Transverse colon (tissue), 4 donors: ENCODE data around the gene PARM1. TPM values are rescaled to one million over a fixed set of nuclear protein-coding genes. Genes with fewer than 3 reads are reported as not detected.

Experiments used
- DNase-seq: peaks from one replicate; pipeline ENCODE4 v3.0.0-alpha.2; 2019
- H3K27ac ChIP-seq, 4 donors: fragments of 200-600 bp; sonication (generic); 2 replicates each; pipeline ENCODE4 v1.5.1; 2016 to 2018; ENCODE audit warnings: inconsistent platforms in 4 of 4
- H3K27me3 ChIP-seq: fragments of 200-600 bp; sonication (generic); 2 replicates; pipeline ENCODE4 v1.5.1; 2017; ENCODE audit warnings: inconsistent platforms
- H3K36me3 ChIP-seq, 4 donors: fragments of 200-600 bp; sonication (generic); 2 replicates each; pipeline ENCODE4 v1.5.1; 2017 to 2019; ENCODE audit warnings: inconsistent platforms in 4 of 4
- H3K4me1 ChIP-seq, 4 donors: fragments of 200-600 bp; sonication (generic); 2 replicates each; pipeline ENCODE4 v1.5.1; 2017 to 2020; ENCODE audit warnings: inconsistent platforms in 4 of 4
- H3K4me3 ChIP-seq, 4 donors: fragments of 200-600 bp; sonication (generic); 1 replicate in 1 of 4; 2 replicates in 3 of 4; pipeline versions ENCODE4 v1.5.1 to v1.6.1; 2017 to 2019; ENCODE audit warnings: inconsistent platforms in 4 of 4
- H3K9me3 ChIP-seq, 2 donors: fragments of 200-600 bp; sonication (generic); 2 replicates each; pipeline ENCODE4 v1.5.1; 2017 to 2019; ENCODE audit warnings: inconsistent platforms in 2 of 2
- EP300 ChIP-seq: sonication (generic); formaldehyde crosslinking; IDR thresholded peaks from one replicate; pipeline ENCODE4 v1.6.1; 2017; ENCODE audit warnings: antibody characterized with exemption, low read depth
- POLR2A ChIP-seq: fragments of 450-650 bp; IDR thresholded peaks from one replicate; pipeline ENCODE4 v1.6.1; 2016; ENCODE audit warnings: antibody characterized with exemption, mild to moderate bottlenecking, moderate library complexity
- POLR2AphosphoS5 ChIP-seq, 3 donors: sonication (generic); formaldehyde crosslinking; IDR thresholded peaks; one replicate each; pipeline ENCODE4 v1.6.1; 2016; ENCODE audit warnings: antibody characterized with exemption in 3 of 3
- WGBS, 2 donors: methylation state at CpG; one replicate each; pipeline ENCODE4 v1.1.5; 2018; ENCODE audit warnings: low coverage in 1 of 2; 5-methylcytosine and 5-hydroxymethylcytosine counted together
- in situ Hi-C, 4 donors: fragments of 200-750 bp; cut with MboI; loops; one replicate each; pipeline versions ENCODE4 v1.15.0 to v1.15.1; 2017; ENCODE audit warnings: low sequenced_read_pairs in 3 of 4, low pct_ligation_motif_present in 1 of 4, low pct_unique_long_range_greater_than_20kb in 1 of 4
- intact Hi-C: fragments of 100-400 bp; cut with DNase I; formaldehyde crosslinking; loops from one replicate; pipeline ENCODE4 v1.15.1; 2023; ENCODE audit warnings: low total_unique reads
- total RNA-seq, 4 donors: library from RNA; depleted of rRNA; stranded (reverse); fragments of >200 nt; gene quantifications; one replicate each; pipeline ENCODE4 v1.1.0, GENCODE V29; 2016
- TF ChIP-seq, protein P1 (sequence below), 5 experiments: fragments of 200-600 bp in 3 of 5; fragments of 450-650 bp in 2 of 5; sonication (generic) in 3 of 5; IDR thresholded peaks; 1 replicate in 2 of 5; 2 replicates in 3 of 5; pipeline ENCODE4 v1.5.1; 2016 to 2017; ENCODE audit warnings: antibody characterized with exemption in 5 of 5, inconsistent platforms in 3 of 5, mild to moderate bottlenecking in 2 of 5, moderate library complexity in 1 of 5

Gene PARM1, protein sequence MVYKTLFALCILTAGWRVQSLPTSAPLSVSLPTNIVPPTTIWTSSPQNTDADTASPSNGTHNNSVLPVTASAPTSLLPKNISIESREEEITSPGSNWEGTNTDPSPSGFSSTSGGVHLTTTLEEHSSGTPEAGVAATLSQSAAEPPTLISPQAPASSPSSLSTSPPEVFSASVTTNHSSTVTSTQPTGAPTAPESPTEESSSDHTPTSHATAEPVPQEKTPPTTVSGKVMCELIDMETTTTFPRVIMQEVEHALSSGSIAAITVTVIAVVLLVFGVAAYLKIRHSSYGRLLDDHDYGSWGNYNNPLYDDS
- total RNA-seq: 100 to 1,000 TPM in 3 of 4 donors, 10 to 100 TPM in 1; 61.7 to 183 (median 120) TPM

DNA sequence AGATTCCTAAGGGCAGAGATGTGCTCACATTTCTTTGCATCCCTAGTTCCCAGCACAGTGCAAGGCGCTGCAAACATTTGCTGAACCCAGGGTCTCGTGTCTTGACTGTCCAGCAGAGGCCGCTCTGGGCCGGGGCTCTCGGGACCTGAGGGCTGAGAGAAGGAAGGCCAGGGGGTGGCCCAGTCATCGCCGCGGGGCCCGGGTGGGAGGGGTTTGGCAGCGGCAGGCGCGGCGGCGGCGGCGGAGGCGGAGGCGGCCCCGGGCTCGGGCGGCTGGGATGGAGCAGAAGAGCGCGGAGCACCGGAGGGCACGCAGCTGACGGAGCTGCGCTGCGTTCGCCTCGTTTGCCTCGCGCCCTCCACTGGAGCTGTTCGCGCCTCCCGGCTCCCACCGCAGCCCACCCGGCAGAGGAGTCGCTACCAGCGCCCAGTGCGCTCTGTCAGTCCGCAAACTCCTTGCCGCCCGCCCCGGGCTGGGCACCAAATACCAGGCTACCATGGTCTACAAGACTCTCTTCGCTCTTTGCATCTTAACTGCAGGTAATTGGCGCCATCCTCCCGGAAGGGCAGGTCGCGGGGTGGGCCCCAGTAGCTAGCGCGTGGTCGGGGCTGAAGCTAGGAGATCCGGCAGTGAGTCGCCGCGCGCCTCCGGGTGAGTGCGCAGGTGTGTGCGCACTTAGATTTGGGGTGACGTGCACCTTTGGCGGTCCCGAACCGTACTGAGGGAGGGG is at the start of gene PARM1:
PARM1 (plus strand) TSS at position 285 of the 730 bp plus-strand sequence; CDS start at position 497, 212 bp downstream.
- TF ChIP-seq POLR2AphosphoS5 (IDR thresholded peaks at IDR 0.05) (peak; percentile 54 to 87 (median 86)), POLR2A (peak; percentile 79), EP300 (no peak)
- TF ChIP-seq, protein P1, sequence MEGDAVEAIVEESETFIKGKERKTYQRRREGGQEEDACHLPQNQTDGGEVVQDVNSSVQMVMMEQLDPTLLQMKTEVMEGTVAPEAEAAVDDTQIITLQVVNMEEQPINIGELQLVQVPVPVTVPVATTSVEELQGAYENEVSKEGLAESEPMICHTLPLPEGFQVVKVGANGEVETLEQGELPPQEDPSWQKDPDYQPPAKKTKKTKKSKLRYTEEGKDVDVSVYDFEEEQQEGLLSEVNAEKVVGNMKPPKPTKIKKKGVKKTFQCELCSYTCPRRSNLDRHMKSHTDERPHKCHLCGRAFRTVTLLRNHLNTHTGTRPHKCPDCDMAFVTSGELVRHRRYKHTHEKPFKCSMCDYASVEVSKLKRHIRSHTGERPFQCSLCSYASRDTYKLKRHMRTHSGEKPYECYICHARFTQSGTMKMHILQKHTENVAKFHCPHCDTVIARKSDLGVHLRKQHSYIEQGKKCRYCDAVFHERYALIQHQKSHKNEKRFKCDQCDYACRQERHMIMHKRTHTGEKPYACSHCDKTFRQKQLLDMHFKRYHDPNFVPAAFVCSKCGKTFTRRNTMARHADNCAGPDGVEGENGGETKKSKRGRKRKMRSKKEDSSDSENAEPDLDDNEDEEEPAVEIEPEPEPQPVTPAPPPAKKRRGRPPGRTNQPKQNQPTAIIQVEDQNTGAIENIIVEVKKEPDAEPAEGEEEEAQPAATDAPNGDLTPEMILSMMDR (IDR thresholded peaks at IDR 0.05): peak; percentile 75 to 89 (median 76)
- peak within 1 kb of the TSS; percentile 59 to 76 (median 70) for H3K4me3 ChIP-seq
- in situ Hi-C loops: loop anchor here in 2 of 4 donors (10.0 to 25.0 kb wide), 3 partner anchors 179 to 532 kb away; no protein-coding TSS in a partner anchor
- intact Hi-C loops: no loop called here
- peaks cover 0 to 16% (median 8%) of the 10 kb centered on the region in 4 donors for H3K4me1 ChIP-seq
- WGBS, 2 donors: 1% methylated on average over 51 of the region's 64 CpGs; no CpG with 5 or more reads in 1 of the 2 donors
- peaks cover 5% of the 10 kb centered on the region for H3K27me3 ChIP-seq
- no peaks in the 10 kb centered on the region for H3K9me3 ChIP-seq
- peak; percentile 97 for DNase-seq
- peak within 1 kb of the TSS; percentile 85 to 92 (median 88) for H3K27ac ChIP-seq
- H3K36me3 ChIP-seq: no peaks in the 10 kb centered on the region

DNA sequence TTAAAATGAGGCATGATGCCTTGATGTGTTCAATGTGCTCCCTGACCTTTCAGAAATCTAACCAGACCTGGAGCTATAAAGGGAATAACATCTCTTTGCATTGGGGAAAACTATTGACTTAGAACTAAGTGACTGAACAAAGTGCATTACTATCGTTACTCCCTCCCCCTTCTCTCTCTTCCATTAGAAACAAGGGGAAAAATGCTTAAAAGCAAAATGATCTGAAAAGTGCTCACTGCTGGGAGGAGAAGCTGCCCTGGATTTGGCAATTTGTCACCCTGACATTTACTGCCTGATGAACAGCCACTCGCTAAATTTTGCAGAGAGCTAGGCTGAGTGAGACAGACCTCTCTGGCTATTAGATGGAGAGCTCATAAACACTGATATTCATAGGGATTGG is 48.6 kb upstream of the PARM1 start:
- no peak for DNase-seq
- intact Hi-C loops: no loop called here
- in situ Hi-C loops: no loop called here
- no peaks in the 10 kb centered on the region for H3K36me3 ChIP-seq
- H3K27ac ChIP-seq: no peak overlapping the region
- no peaks in the 10 kb centered on the region for H3K4me1 ChIP-seq
- H3K4me3 ChIP-seq: no peak overlapping the region
- TF ChIP-seq, protein P1 (IDR thresholded peaks at IDR 0.05): no peak
- no peaks in the 10 kb centered on the region for H3K27me3 ChIP-seq
- H3K9me3 ChIP-seq: no peaks in the 10 kb centered on the region
- WGBS, 2 donors: 60% methylated on average over 2 of the region's 2 CpGs; no CpG with 5 or more reads in 1 of the 2 donors

DNA sequence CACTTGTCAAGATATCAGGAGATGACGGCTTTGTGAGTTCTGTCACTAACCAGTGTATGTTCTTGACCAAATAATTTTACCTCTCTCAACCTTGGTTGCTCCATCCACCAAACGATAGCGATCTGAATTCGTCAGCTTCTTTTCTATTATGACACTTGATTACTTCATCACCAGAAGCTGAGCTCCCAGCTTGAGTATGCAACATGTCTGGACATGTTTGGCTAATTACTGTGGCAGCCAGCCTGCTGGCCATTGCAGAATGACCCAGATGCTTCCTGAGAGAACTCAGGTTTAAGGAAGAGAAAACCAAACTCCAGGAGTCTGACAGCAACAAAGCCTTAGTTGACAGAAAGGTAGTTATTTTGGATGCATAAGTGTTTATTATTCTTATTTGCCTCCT is 46.4 kb upstream of the PARM1 start:
- no peak for DNase-seq
- no peaks in the 10 kb centered on the region for H3K27me3 ChIP-seq
- 93 to 100% methylated on average over 2 to 4 of the region's 4 CpGs for WGBS, 2 donors
- H3K27ac ChIP-seq: no peak overlapping the region
- H3K4me1 ChIP-seq: no peaks in the 10 kb centered on the region
- H3K9me3 ChIP-seq: no peaks in the 10 kb centered on the region
- no peak overlapping the region for H3K4me3 ChIP-seq
- H3K36me3 ChIP-seq: no peaks in the 10 kb centered on the region
- intact Hi-C loops (no loop called here), in situ Hi-C loops (no loop called here)
- TF ChIP-seq EP300 (no peak), POLR2AphosphoS5 (IDR thresholded peaks at IDR 0.05) (no peak), POLR2A (no peak)
- TF ChIP-seq, protein P1 (IDR thresholded peaks at IDR 0.05): no peak

DNA sequence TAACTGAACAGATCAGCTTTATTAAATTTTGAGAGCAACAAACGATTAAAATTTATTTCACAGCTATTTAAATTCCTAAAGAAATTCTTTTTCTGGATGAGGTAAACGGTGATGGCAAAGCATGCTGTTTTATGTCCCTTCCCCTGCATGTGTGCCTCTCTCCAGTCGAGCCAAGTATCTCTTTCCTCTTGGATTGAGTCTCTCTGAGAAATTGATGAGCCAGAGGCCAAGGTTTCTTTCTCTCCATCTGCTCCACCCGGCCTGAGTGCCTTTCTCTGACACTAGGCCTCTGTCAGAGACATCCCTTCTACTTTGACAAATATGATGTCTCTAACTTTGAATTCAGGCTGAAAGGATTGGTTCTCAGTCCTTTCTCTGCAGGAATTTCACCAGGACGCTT is 42.6 kb upstream of the PARM1 start:
- H3K36me3 ChIP-seq: no peaks in the 10 kb centered on the region
- 69 to 73% methylated on average over 5 of the region's 5 CpGs for WGBS, 2 donors
- H3K4me1 ChIP-seq: no peaks in the 10 kb centered on the region
- H3K27me3 ChIP-seq: no peaks in the 10 kb centered on the region
- H3K9me3 ChIP-seq: no peaks in the 10 kb centered on the region
- no peak for DNase-seq
- intact Hi-C loops: no loop called here
- no peak overlapping the region for H3K4me3 ChIP-seq
- no peak overlapping the region for H3K27ac ChIP-seq
- in situ Hi-C loops: no loop called here
- TF ChIP-seq, protein P1 (IDR thresholded peaks at IDR 0.05): no peak
- no peak for TF ChIP-seq POLR2AphosphoS5 (IDR thresholded peaks at IDR 0.05)
